ENCODE results near the gene SARS2. TPM values are rescaled to one million over a fixed set of nuclear protein-coding genes. Genes with fewer than 3 reads are reported as not detected.
"Not testable (repeated sequence)": the region's sequence is repeated elsewhere in the genome, so short reads cannot be mapped to it uniquely, and the experiment has no call there.

Gene SARS2
- total and polyA plus RNA-seq, 2 donors, result 7.1 to 19.3 TPM

DNA sequence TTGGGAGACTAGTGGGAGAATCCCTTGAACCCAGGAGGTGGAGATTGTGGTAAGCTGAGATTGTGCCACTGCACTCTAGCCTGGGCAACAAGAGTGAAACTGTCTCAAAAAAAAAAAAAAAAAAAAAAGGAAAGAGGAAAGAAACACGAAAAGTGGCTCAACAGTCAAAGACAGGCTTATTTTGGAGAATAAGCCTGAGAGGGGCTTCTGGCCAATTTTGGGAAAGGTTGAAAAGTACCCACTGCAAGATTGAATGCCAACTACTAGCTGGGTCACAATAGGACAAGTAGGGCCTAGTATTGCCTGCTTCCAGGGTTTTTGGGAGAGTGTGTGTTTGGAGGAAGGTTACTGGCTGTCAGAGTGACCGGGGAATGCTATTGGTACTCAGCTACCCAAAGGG, 27.7 kb upstream of the SARS2 start:
- H3K36me3 ChIP-seq (ENCODE audit: insufficient read depth), result peaks cover 1% of the 10 kb centered on the region
- no peak overlapping the region for H3K4me3 ChIP-seq (ENCODE audit: low read depth, low read length)

GRCh38 chr19:38956264-38956663, 25.7 kb upstream of the SARS2 start:
- no peak overlapping the region for H3K4me3 ChIP-seq (ENCODE audit: low read depth, low read length)
- H3K27ac ChIP-seq (ENCODE audit: low read depth), result no peak overlapping the region
- 82% methylated on average over 2 of the region's 2 CpGs for WGBS
- H3K4me1 ChIP-seq (ENCODE audit: insufficient read depth), result no peaks in the 10 kb centered on the region
- peaks cover 1% of the 10 kb centered on the region for H3K36me3 ChIP-seq (ENCODE audit: insufficient read depth)
- no peak for DNase-seq (ENCODE audit: extremely low spot score)

More for the DNA sequence above, 27.7 kb upstream of the SARS2 start:
- DNase-seq (ENCODE audit: extremely low spot score), result no peak
- no peak overlapping the region for H3K27ac ChIP-seq (ENCODE audit: low read depth)
- WGBS, result 93% methylated on average over 2 of the region's 2 CpGs
- no peaks in the 10 kb centered on the region for H3K4me1 ChIP-seq (ENCODE audit: insufficient read depth)

GRCh38 chr19:38953677-38954076, 23.1 kb upstream of the SARS2 start:
- Histone ChIP-seq H3K27ac (ENCODE audit: low read depth) (no peak overlapping the region), H3K4me1 (ENCODE audit: insufficient read depth) (peaks cover 2% of the 10 kb centered on the region), H3K4me3 (ENCODE audit: low read depth, low read length) (no peak overlapping the region), H3K36me3 (ENCODE audit: insufficient read depth) (no peaks in the 10 kb centered on the region)
- WGBS, result 71% methylated on average over 4 of the region's 4 CpGs
- DNase-seq (ENCODE audit: extremely low spot score), result no peak

GRCh38 chr19:38952395-38953165, 22.0 kb upstream of the SARS2 start:
- Histone ChIP-seq H3K27ac (ENCODE audit: low read depth) (no peak overlapping the region), H3K4me3 (ENCODE audit: low read depth, low read length) (no peak overlapping the region), H3K4me1 (ENCODE audit: insufficient read depth) (peaks cover 2% of the 10 kb centered on the region), H3K36me3 (ENCODE audit: insufficient read depth) (no peaks in the 10 kb centered on the region)
- no peak for DNase-seq (ENCODE audit: extremely low spot score)
- 79% methylated on average over 13 of the region's 13 CpGs for WGBS

GRCh38 chr19:38951187-38951586, 20.6 kb upstream of the SARS2 start:
- no peaks in the 10 kb centered on the region for H3K36me3 ChIP-seq (ENCODE audit: insufficient read depth)
- no peak for DNase-seq (ENCODE audit: extremely low spot score)
- WGBS, result 82% methylated on average over 3 of the region's 3 CpGs
- no peak overlapping the region for H3K4me3 ChIP-seq (ENCODE audit: low read depth, low read length)
- peaks cover 2% of the 10 kb centered on the region for H3K4me1 ChIP-seq (ENCODE audit: insufficient read depth)
- H3K27ac ChIP-seq (ENCODE audit: low read depth), result no peak overlapping the region

DNA sequence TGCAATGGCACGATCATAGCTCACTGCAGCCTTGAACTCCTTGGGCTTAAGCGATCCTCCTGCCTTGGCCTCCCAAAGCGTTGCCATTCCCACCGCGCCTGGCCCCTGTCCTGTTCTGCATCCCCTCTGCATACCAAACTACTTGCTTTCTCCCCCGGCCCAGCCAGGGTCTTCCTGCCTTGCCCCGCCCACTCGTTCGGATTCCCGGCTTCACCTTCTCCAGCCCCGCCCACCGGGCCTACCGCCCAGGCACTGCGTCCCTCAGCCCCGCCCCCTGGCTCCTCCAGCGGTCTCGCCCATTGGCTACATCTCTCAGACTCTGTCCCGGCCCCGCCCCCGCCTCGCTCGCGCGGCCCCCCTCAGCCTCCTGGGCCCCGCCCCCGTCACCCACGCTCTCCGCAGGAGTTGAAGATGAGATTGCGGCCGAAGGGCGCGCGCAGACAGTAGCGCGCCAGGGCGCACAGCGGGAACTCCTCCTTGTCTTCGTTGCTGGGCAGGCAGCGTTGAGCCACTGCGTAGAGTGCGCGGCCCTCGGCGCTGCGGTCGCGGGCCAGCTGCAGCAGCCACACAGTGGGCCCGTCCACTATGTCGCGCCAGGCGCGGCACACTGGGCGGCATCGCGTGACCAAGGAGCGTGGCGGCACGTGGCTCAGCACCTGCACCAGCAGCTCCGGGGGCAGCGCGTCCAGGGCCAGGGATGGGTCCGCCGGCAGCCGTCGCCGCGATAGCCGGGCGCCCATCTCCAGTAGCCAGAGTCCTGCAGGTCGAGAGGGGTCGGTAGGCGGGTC, 19.2 kb upstream of the SARS2 start:
- Histone ChIP-seq H3K27ac (ENCODE audit: low read depth) (no peak overlapping the region), H3K4me3 (ENCODE audit: low read depth, low read length) (peak overlapping the region; percentile 25), H3K4me1 (ENCODE audit: insufficient read depth) (peaks cover 2% of the 10 kb centered on the region), H3K36me3 (ENCODE audit: insufficient read depth) (no peaks in the 10 kb centered on the region)
- peak; percentile 28 for DNase-seq (ENCODE audit: extremely low spot score)
- 9% methylated on average over 72 of the region's 72 CpGs for WGBS

- Histone ChIP-seq H3K27ac (ENCODE audit: low read depth) (no peak overlapping the region), H3K4me3 (ENCODE audit: low read depth, low read length) (no peak overlapping the region), H3K36me3 (ENCODE audit: insufficient read depth) (no peaks in the 10 kb centered on the region), H3K4me1 (ENCODE audit: insufficient read depth) (peaks cover 2% of the 10 kb centered on the region)
- no peak for DNase-seq (ENCODE audit: extremely low spot score)
- 90% methylated on average over 11 of the region's 11 CpGs for WGBS
Measured at GRCh38 chr19:38946229-38947010, 15.9 kb upstream of the SARS2 start.

DNA sequence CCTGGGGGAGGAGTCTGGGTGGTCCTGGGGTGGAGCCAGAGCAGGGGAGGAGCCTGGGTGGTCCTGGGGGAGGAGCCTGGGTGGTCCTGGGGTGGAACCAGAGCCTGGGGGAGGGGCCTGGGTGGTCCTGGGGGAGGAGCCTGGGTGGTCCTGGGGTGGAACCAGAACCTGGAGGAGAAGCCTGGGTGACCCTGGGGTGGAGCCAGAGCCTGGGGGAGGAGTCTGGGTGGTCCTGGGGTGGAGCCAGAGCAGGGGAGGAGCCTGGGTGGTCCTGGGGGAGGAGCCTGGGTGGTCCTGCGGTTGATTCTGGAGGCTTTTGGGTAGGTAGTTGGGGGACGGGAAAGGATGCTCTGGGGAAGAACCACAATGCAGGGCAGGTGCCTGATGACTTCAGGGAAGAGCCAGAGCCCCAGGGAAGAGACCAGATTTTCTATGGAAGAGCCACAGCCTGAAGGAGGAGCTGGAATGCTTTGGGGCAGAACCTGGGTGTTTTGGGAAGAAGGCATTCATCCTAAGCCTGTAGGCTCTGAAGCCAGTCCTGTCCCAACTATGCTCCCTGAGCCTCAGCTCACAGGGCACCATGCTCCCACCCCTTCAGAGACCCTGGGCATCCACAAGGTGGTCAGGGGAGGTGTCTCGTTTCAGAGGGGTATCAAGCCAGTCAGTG, 15.1 kb upstream of the SARS2 start:
- Histone ChIP-seq H3K4me3 (ENCODE audit: low read depth, low read length) (no peak overlapping the region), H3K4me1 (ENCODE audit: insufficient read depth) (peaks cover 2% of the 10 kb centered on the region), H3K27ac (ENCODE audit: low read depth) (no peak overlapping the region), H3K36me3 (ENCODE audit: insufficient read depth) (no peaks in the 10 kb centered on the region)
- 92% methylated on average over 3 of the region's 3 CpGs for WGBS
- no peak for DNase-seq (ENCODE audit: extremely low spot score)

GRCh38 chr19:38944981-38945506, 14.5 kb upstream of the SARS2 start:
- Histone ChIP-seq H3K4me1 (ENCODE audit: insufficient read depth) (peaks cover 2% of the 10 kb centered on the region), H3K27ac (ENCODE audit: low read depth) (no peak overlapping the region), H3K4me3 (ENCODE audit: low read depth, low read length) (no peak overlapping the region), H3K36me3 (ENCODE audit: insufficient read depth) (no peaks in the 10 kb centered on the region)
- 84% methylated on average over 12 of the region's 12 CpGs for WGBS
- DNase-seq (ENCODE audit: extremely low spot score), result no peak

DNA sequence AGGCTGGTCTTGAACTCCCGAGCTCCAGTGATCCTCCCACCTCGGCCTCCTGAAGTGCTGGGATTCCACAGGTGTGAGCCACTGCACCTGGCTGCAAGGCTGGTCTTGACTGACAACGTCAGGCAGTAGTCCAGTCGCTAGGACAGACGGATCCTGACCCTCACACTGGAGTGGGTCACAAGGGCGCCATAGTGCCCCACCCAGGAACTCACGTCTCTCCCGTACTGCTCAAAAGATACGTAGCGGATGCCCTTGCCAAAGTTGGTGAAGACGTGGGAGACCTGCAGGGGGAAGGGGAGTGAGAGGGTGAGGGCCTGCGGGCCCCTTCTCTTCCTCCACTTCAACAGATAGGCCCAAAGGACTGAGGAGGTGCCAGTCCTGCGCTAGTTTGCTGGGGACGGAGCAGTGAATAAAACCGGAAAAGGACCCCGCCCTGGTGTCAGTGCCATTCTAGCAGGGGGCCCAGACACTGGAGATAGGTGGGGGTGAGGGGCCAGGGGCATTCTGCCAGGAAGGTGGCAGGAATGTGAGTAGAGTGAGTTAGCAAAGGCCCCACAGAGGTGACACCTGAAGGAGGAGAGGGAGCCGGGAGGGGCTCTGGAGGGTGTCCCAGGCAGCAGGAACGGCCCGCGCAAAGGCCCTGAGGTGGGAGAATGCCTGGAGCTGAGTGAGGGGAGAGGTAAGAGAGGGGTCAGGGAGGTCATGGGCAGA, 12.1 kb upstream of the SARS2 start:
- H3K27ac ChIP-seq (ENCODE audit: low read depth), result no peak overlapping the region
- WGBS, result 86% methylated on average over 20 of the region's 20 CpGs
- no peaks in the 10 kb centered on the region for H3K4me1 ChIP-seq (ENCODE audit: insufficient read depth)
- no peak for DNase-seq (ENCODE audit: extremely low spot score)
- no peaks in the 10 kb centered on the region for H3K36me3 ChIP-seq (ENCODE audit: insufficient read depth)
- H3K4me3 ChIP-seq (ENCODE audit: low read depth, low read length), result no peak overlapping the region

DNA sequence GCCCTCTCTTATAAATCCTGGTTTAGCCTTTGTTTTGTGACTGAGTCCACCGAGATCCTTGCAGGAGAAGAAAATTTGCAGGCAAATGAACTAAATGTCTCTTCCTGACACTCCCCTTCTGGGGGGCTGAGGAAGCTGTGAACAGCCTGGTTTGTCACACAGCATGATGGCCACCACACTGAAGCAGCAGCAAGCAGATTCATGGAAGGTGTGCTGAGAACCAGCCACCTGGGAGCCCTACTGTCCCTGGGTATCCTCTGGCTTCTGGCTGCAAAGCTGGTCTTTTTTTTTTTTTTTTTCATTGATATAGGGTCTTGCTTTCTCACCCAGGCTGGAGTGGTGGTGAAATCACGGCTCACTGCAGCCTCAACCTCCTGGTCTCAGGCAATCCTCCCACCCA, 11.4 kb upstream of the SARS2 start:
- DNase-seq (ENCODE audit: extremely low spot score), result no peak
- Histone ChIP-seq H3K36me3 (ENCODE audit: insufficient read depth) (no peaks in the 10 kb centered on the region), H3K27ac (ENCODE audit: low read depth) (no peak overlapping the region), H3K4me3 (ENCODE audit: low read depth, low read length) (no peak overlapping the region), H3K4me1 (ENCODE audit: insufficient read depth) (no peaks in the 10 kb centered on the region)
- WGBS, result 75% methylated on average over 2 of the region's 2 CpGs

DNA sequence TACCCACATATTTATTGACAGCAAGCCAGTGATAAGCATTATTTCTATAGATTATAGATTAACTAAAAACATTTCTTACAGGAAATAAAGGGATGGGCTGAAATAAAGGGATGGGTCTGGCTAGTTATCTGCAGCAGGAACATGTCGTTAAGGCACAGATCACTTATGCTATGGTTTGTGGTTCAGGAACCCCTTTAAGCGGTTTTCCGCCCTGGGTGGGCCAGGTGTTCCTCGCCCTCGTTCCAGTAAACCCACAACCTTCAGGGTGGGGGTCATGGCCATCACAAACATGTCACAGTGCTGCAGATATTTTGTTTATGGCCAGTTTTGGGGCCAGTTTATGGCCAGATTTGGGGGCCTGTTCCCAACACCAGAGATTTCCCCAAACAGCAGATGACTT, 10.9 kb upstream of the SARS2 start:
- DNase-seq (ENCODE audit: extremely low spot score); H3K4me1 ChIP-seq (ENCODE audit: insufficient read depth); H3K4me3 ChIP-seq (ENCODE audit: low read depth, low read length); H3K27ac ChIP-seq (ENCODE audit: low read depth); H3K36me3 ChIP-seq (ENCODE audit: insufficient read depth): not testable (repeated sequence)
- WGBS, result 79% methylated on average over 5 of the region's 5 CpGs
